ENCODE results near the gene USE1.

The USE1 gene

DNA sequence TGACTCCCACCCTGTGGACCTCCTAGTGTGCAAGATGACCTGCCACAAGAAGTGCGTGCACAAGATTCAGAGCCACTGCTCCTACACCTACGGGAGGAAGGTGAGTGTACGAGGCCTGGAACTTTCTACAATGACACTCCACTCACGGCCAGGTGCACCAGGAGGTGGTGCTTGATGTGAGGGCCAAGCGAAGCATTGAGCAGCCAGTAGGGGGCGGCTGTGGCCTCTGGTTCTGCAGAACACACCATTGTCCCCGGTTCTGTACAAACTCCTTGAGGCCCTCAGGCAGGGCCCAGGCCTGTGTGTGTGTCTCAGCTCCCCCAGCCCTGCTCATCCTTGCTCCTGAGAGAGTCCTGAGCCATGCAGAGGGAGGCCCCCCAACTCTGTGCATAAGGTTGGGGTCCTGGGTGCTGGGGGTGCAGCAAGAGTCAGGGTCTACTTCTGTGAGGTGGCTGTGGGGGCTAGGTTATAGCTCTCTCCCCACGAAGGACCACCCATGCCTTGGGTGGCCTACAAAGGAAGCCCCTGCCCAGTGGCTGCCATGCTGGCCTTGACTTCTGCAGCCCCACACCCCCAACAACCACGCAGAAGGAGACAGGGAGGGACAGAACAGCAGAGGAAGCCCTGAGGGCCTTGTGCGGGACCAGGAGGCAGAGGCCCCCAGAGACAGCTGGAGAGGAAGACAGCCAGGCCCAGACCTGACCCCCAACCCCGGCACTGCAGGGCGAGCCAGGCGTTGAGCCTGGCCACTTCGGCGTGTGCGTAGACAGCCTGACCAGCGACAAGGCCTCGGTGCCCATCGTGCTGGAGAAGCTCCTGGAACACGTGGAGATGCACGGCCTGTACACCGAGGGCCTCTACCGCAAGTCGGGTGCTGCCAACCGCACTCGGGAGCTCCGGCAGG, 9.7 kb upstream of the USE1 start:
- DNase-seq = peak; percentile 61

DNA sequence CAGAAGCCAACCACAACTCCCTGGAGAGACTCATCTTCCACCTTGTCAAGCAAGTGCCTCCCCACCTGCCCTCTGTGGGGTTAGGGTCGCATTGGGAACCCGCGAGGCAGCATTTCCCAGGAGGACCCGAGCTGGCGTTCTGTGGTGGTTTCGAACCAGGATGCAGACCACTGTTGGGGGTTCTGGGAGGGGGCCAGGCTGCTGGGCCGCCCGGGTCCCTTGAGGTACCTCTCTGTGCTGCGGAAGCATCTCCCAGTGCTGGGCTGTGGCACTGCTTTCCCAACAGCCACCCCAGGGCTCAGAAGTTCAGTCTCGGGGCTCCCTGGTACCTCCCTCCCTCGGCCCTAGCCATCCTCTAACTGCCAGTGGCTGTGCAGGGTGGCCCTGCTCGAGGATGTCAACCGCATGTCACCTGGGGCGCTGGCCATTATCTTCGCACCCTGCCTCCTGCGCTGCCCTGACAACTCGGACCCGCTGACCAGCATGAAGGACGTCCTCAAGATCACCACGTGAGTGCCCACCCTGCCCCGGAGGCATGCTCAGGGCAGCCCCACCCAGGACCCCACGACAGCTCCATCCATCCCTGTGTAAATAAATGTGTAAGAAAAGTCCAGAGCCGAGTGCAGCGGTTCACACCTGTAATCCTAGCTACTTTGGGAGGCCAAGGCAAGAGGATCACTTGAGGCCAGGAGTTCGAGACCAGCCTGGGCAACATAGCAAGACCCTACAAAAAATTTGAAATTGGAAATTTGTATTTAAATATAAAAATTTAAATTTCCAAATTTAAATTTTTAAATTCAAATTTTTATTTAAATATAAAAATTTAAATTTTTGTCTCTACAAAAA, 8.2 kb upstream of the USE1 start:
- DNase-seq = no peak

DNA sequence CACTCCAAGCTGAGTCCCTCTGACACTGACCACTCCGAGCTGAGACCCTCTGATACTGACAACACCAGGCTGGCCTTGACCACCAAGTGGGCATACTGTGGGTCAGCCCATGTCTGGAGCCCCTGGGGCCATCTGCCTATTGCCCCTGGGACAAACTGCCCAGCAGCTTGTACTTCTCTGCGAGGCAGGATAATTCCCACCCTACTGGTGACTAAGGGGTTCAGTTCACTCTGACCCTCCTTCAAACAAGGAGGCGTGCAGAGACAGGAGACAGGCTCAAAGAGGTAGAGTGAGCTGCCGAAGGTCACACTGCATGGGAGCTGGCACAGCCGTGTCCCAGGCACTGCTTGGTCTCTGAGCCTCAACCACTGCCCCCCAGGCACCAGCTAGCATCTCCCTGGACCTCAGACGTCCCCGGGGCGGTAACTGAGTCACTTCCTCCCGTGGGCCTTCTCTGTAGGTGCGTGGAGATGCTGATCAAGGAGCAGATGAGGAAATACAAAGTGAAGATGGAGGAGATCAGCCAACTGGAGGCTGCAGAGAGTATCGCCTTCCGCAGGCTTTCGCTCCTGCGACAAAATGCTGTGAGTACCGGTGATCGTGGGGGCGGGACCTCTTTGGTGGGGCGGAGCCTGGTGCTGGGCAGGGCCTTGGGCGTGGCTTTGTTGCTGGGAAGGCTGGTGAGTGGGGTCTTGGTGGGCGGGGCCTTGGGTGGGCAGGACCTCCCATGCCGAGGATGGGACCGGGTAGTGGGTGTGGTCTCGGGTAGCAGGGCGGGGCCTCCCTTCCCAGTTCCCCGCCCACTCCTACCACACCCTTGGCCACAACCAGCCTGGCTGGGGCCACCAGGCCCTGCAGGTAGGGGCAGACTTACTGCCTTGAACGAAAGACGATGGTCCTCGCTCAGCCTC, 5.8 kb upstream of the USE1 start:
- DNase-seq = no peak

DNA sequence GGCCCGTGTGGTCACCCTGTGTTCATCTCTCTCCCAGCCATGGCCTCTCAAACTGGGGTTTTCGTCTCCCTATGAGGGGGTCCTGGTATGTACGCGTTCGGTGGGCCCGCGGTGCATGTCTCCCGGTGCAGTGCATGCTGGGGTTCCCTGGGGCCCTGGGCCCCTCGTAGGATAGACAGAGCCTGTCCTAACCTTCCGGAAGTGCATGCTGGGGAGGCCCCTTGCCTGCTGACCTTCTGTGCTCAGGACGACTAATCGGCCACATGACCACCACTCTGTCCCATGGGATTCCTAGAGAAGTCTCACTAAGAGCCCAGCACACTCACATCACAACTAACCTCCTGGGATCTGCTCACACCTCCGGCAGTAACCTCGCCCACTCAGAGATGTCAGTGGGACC, 4.9 kb upstream of the USE1 start:
- no peak for DNase-seq

DNA sequence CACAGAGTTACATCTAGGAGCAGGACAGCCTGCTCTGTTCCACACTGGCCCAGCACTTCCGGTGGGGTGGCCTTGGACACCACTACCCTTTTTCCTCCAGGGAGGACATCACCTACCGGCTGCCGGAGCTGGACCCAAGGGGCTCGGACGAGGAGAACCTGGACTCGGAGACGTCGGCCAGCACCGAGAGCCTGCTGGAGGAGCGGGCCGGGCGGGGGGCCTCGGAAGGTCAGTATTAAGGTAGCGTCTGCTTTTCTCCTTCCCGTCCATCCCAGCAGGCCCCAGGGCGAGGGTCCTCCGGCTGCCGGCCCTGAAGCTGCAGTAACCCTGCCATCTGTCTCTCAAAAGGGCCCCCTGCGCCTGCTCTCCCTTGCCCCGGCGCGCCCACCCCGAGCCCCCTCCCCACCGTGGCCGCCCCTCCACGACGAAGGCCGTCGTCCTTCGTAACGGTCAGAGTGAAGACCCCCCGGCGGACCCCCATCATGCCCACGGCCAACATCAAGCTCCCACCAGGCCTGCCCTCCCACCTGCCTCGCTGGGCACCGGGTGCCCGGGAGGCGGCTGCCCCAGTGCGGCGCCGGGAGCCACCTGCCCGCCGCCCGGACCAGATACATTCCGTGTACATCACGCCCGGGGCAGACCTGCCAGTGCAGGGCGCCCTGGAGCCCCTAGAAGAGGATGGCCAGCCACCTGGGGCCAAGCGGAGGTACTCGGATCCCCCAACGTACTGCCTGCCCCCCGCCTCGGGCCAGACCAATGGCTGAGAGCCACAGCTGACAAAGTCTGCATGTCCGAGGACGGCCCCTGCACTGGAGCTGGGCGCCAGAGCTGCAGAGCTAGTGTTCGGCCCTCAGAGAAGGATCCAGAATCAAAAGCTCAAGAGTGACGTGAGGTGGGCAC, 3.4 kb upstream of the USE1 start:
- DNase-seq = no peak

DNA sequence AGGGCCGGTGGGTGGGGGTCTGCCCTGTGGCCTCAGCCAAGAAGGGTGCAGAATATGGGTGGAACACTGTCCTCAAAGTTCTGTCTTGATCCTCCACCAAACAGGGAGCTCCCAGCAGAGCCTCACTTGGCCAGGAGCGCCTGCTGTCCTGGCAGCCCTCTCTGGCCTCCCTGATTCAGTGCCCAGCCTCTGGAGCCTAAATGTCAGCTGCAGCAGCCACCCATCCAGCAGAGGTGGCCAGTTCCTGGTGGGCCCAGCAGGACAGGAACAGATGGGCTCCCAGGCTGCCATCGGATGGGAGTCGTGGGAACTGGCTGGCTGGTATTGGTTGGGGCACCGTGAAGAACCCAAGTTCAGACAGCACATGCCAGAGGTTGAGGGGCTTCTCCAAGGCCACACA, 1.8 kb upstream of the USE1 start:
- no peak for DNase-seq

DNA sequence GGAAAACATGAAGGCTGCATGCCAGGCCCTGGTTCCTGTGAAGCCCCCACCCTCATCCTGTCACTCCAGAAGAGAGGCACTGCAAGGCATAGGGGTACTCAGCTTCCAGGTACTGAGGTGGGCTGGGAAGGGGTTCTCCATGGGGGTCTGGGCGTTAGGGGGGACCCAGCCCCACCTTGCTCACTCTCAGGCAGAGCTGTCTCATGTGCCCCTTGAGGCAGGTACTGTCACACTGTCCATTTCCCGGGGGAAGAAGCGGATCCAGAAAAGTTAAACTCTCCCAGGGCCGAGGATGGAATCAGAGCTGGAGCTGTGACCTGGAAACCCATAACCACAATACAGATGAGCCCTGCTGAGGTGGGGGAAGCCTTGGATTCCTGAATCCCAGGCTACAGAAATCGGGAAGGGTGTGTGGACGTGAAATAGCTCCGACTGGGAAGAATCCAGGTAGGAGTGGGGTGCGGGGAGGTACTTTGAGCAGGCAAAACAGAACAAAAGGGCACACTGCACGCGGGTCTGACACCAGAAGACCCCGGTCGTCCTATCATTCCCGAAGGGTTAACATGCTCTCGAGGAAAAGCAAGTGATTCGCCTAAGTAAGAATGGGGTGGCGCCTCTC, 540 bp upstream of the USE1 start:
- no peak for DNase-seq

DNA sequence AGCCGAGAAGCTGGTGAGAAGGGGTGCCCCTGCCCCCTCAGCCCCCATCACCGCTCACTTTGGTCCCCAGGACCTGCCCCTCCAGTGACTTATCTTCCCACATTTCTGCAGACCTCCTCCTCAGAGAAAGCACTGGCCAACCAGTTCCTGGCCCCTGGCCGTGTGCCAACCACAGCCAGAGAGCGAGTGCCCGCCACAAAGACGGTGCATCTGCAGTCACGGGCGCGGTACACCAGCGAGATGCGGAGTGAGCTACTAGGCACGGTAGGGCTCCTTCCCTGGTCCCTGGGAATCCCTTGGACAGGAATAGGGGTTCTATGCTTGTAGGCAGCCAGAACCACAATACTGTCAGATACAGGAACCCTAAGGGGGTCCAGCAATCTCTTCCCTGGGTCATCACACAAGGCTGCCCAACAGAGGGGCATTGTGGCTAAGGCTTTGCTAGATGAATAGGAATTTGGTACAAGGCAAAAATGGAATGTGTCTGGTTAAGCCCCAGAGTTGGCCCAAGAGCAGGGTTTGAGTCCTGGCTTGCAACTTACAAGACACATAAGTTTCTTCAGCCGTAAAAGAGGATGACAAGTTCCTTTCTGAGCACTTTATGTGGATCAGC, 1.0 kb downstream of the USE1 start:
- DNase-seq = no peak

DNA sequence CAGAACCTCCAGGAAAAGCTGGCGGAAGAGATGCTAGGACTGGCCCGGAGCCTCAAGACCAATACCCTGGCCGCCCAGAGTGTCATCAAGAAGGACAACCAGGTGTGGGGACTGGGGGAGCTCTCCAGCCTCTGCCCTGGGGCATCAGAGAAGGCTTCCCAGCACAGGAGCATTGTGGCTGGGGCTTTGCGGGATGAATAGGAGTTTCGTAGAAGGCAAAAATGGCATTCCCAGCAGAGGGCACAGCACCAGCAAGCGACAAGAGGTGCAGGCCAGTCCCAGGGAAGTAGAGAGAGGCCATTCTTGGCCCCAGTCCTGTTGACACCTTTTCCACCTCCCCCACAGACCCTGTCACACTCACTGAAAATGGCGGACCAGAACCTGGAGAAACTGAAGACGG, 4.1 kb downstream of the USE1 start:
- no peak for DNase-seq

DNA sequence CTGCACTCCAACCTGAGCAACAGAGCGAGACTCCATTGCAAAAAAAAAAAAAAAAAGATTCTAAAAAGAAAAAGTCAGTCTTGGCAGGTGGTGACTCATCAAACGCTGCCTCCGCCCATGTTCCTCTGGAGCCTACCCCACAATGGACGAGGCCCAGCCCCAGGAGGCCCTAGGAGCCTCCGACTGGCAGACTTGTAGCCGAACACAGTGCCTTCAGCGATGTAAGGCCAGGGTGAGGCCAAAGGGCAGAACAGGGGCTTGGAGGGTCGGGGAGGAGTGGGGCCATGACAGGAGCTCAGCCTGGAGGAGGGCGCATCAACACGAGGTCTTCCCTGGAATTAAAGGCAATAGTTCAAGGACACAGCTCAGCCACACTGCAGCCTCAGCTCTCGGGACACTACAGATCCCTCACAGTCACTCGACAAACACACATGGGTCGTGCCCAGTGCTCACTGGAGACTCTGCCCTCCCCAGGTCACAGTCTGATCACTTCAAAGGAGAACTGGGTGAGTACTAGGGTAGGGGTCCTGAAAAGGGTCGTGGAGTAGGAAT, 5.1 kb downstream of the USE1 start:
- DNase-seq = peak; percentile 31

DNA sequence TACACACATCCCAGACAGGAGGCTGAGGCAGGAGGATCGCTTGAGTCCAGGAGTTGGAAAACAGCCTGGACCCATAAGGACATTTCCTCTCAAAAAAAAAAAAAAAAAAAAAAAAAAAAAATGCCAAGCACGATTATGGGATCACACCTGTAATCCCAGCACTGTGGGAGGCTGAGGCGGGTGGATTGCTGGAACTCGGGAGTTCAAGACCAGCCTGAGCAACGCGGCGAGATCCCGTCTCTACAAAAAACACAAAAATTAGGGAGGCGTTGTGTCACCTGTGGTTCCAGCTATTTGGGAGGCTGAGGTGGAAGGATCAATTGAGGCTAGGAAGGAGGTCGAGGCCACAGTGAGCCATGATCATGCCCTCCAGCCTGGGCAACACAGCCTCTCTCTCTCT, 9.9 kb downstream of the USE1 start:
- no peak for DNase-seq

DNA sequence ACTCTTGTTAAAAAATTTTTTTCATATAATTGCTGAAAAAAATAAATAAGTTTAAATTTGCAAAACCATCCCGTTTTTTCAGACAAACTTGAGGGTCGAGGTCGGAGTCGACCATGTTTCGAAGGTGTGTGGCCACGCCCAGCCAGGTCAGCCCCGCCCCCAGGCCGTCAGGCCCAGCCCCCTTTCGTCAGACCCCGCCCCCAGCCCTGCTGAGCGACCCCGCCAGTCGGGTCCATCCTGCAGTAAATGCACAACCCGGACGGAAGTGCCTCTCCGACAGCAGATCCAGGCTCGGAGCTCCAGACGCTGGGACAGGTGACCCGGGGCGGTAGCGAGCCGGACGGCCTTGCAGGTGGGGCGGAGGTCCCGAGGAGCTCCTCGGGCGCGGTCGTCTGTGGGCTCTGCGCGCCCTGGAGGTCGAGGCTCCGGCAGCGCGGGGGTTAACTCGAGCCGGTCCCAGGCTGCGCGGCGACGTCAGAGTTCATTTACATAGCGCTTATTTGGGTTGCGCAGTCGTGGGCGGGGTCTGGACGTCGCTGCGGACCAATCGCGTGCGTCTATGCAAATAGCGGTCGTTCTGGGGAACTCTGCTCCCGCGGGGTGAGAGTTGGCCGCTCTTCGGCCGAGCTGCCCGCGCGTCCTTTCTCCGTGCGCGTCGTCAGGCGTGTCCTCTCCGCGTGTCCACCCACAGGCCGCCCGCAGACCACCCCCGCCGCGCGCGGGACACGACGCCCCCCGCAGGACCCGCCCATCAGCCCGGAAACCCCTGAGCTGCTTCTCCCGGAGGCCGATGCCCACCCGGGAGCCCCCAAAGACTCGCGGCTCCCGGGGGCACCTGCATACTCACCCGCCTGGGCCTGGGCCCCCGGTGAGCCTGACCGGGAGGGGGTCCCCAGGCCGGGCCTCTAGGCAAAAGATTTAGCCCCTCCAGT, 11.1 kb downstream of the USE1 start, which contains the start of gene OCEL1:
TSS of gene OCEL1 (plus strand) at position 225 of the 932 bp plus-strand sequence. CDS start at position 247, 22 bp downstream.
- peak; percentile 96 for DNase-seq

DNA sequence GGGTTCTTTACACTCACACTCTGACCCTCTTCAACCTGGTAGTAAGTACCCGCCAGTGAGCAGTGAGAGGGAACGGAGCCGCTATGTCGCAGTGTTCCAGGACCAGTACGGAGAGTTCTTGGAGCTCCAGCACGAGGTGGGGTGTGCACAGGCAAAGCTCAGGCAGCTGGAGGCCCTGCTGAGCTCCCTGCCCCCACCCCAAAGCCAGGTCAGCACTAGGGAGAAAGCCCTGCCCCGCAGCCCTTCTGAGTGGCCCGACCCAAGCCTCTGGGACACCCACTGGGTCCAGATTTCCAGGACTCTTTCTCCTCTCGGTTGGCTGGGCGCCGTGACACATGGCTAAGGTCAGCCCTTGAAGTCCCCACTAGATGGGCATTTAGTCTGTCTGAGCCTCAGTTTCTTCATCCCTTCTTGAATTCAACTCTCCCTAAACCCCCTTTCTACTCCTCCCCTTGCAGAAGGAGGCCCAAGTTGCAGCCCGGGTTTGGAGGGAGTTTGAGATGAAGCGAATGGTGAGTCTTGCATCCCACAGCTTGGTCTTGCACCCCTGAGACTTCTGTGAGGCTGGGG, 12.7 kb downstream of the USE1 start:
- DNase-seq = no peak

DNA sequence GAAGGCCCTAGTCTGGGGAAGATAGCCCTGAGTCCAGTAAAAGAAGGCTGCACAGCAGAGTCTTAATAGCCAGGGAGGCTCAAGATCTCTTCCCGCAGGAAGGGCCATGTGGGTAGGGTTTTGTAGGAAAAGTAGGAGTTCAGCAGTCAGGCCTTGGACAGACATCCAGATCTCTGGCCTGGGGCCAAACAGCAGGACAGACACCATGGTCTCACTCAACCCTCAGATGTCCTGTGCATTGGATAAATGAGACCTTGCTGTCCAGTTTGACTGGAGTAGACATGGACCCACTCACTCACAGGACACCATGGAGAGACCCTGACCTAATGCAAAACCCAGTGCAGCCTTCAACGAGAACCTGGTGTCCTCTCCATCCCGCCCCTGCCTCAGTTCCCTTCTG, 14.7 kb downstream of the USE1 start:
- DNase-seq = no peak

DNA sequence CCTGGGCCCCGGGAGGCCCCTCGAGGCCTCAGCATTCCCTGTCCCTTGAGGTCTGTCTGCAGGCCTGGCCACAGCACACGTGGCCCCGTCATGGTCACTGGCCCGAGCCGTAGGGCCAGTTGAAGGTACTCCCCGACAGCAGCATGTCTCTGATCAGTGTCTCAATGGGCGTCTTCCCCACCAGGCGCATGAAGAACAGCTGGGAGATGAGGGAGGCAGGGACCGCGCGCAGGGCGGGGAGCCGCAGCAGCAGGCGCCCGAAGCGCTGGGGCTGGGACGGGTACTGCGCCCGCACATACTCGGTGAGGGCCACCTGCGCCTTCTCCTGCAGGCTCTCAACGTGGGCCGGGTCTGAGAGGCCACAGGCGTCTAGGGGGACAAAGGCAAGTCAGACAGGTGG, 17.1 kb downstream of the USE1 start:
- DNase-seq = no peak

DNA sequence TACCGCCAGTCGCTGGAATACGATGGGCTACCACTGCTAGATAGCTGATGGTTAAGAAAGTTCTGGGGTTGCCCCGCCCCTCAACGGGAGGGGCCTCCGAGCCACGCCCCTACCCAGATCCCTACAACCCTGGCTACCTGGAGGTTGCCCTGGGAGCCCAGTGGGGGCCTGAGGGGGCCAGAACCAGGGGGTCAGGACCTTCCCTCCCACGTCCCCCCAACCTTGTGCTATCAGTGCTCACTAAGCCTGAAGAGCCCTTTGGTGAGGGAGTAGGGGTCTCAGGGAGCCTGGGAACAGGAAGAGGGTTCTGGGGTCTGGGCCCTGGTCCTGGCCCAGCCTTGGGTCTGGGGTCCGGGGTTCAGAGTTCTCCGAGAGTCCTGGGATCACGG, 19.7 kb downstream of the USE1 start:
- DNase-seq = peak; percentile 38

DNA sequence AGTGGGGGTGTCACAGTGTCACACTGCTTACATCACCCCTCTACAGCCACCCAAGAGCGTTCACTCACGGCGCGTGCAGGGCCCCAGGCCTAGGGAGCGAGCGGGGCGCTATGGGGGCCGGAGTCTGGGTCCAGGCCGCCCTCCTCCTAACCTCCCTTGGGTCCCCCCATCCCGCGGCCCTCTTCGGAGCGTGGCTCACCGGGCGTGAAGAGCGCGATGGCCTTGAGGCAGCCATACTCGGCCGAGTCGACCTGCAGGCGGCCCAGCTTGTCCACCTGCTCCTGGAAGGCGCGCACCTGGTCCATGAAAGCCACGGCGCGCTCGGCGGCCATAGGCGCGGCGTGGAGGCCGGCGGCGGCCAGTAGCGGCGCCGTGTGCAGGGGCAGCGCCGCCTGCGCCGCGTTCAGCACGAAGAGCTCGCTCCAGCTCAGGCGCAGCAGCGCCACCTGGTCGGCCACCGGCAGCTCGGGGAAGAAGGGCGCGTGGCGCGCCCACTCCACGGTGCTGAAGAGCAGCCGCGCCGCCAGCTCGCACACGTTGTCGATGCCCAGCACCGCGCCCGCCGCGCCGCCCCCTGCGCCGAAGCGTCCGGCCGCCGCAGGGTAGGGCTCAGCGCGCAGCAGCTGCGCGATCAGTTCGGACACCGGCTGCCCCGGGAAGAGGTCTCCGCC, 20.3 kb downstream of the USE1 start:
- peak; percentile 67 for DNase-seq

Data from CD4-positive, alpha-beta T cell treated with Interleukin-4 for 4 hours (primary cell).